ENCODE results near the gene NEMP1. TPM values are rescaled to one million over a fixed set of nuclear protein-coding genes. Genes with fewer than 3 reads are reported as not detected.

NEMP1 gene
- total RNA-seq, 4 donors from 2014 or later, result 8.5 to 10.4 (median 9.6) TPM

GRCh38 chr12:57016348-57016747 lies 62.2 kb downstream of the NEMP1 start, which contains the start of gene TAC3:
TAC3 (minus strand) TSS chr12:57016529; CDS start chr12:57015797, 732 bp downstream.
- TF ChIP-seq, protein P1, sequence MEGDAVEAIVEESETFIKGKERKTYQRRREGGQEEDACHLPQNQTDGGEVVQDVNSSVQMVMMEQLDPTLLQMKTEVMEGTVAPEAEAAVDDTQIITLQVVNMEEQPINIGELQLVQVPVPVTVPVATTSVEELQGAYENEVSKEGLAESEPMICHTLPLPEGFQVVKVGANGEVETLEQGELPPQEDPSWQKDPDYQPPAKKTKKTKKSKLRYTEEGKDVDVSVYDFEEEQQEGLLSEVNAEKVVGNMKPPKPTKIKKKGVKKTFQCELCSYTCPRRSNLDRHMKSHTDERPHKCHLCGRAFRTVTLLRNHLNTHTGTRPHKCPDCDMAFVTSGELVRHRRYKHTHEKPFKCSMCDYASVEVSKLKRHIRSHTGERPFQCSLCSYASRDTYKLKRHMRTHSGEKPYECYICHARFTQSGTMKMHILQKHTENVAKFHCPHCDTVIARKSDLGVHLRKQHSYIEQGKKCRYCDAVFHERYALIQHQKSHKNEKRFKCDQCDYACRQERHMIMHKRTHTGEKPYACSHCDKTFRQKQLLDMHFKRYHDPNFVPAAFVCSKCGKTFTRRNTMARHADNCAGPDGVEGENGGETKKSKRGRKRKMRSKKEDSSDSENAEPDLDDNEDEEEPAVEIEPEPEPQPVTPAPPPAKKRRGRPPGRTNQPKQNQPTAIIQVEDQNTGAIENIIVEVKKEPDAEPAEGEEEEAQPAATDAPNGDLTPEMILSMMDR (IDR thresholded peaks at IDR 0.05; ENCODE audit: low read depth), result no peak

DNA sequence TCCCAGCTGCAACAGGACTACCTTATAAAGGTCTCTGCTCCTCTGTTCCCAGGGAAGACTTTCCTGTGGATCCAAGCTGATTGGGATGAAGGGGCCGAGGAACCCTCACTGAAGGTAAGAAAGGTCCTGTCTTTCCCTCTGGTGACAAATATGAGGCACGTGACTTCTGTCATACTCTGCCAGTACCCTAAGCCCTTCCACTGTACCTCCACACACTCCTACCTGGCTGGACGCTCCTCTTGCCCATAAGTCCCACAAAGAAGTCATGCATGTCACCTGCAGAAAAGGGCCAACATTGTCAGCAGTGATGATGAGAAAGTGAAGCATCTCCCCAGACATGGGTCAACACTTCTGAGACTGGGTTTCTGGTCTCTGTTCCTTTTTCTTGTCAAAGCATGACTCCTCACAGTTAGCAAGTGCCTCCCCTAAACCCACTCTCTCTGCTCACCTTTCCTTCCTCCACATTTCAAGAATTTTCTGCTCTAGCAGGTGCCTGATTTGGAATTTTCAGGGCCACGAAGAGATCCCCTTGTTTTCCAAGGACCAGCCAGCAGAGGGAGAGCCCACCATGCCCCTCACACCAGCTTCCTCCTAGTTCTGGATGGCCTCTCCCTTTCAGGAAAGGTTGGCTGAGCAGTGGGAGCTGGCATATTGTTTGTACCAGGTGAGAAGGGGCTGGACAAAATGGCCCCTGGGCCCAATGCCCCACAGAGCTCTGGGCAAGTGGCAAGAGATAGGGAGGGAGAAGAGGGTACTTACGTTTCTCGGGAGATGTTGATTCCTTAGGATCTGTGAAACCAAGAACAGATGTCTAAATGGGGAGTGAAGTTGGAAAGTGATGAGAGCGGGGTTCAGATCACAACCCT lies 65.8 kb downstream of the NEMP1 start:
- TF ChIP-seq, protein P1 (IDR thresholded peaks at IDR 0.05; ENCODE audit: low read depth), result no peak

- TF ChIP-seq, protein P1 (IDR thresholded peaks at IDR 0.05; ENCODE audit: low read depth), result no peak
These were observed 66.9 kb downstream of the NEMP1 start for GRCh38 chr12:57011438-57012424.

- TF ChIP-seq, protein P1 (IDR thresholded peaks at IDR 0.05; ENCODE audit: low read depth), result no peak
These were observed 67.9 kb downstream of the NEMP1 start for GRCh38 chr12:57010627-57011247.

DNA sequence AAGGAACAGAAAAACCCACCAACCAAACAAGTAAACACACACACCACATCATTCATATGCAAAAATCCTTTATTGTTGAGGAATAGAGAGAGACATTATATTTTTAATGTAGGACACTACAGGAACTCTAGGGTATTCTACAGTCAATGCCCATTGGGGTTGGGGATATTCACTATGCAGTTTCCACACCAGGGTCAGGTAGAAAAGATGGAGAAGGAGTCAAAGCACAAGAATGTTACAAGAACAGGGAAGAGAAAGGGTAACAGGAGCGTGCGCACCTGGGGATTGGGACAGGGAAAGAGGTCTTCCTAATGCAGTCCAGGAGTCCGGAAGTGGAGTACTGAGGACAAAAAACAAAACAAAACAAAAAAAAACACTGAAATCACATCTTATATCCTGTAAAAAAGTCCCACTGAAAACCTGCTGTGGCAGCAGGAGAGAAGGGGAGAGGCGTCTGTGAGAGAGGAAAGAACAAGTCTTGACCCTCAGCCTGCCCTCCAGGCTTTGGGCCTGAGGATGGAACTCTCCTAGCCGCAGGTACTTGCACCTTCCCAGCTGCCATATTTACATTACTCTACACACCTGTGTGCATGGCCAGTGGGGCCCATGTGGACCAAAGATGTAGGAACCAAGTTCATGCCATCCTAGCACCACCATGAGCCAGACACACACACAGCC lies 68.5 kb downstream of the NEMP1 start:
- TF ChIP-seq, protein P1 (IDR thresholded peaks at IDR 0.05; ENCODE audit: low read depth), result no peak

DNA sequence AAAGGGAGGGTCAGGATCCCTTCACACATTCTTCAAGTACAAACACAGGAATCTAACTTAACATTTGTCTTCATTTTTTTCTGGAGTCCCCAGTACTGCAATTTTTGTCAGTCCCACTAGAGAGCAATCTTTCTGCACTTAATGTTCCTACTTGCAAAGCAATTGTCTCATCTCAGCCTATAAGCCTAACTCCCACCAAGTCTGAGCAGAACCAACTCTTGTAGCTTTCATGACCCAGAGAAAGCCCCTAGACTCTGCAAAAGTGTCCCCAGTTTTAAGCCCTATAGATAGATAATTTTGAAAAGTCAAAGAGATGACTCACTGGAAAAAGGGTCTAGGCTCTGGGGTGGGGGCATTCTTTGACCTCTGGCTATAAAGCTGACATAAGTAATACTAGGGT lies 70.4 kb downstream of the NEMP1 start:
- TF ChIP-seq, protein P1 (IDR thresholded peaks at IDR 0.05; ENCODE audit: low read depth), result no peak
